Naive B cell (primary cell): ENCODE data around the gene CYTIP. TPM values are rescaled to one million over a fixed set of nuclear protein-coding genes. Genes with fewer than 3 reads are reported as not detected.
A peak's percentile ranks its signal among the peaks of the same experiment; 100 is the strongest.

Experiments used
- ATAC-seq, 2 donors: fragments of 150-1000 bp; cut with Tn5 transposase; 2 replicates each; pipeline ENCODE4 v1.10.0; 2021; ENCODE audit warnings: low read depth in 2 of 2, mild to moderate bottlenecking in 2 of 2, moderate library complexity in 2 of 2
- DNase-seq: peaks from one replicate; pipeline ENCODE4 v3.0.0; 2022
- H3K27ac Mint-ChIP-seq, 6 donors: one replicate each; pipeline ENCODE4 v1.8.0; 2020 to 2022; ENCODE audit warnings: mild to moderate bottlenecking in 6 of 6, mixed read lengths in 6 of 6, moderate library complexity in 5 of 6, inconsistent platforms in 2 of 6
- H3K27me3 Mint-ChIP-seq, 3 donors: one replicate each; pipeline ENCODE4 v1.8.0; 2021 to 2022; ENCODE audit warnings: mixed read lengths in 3 of 3, mild to moderate bottlenecking in 1 of 3
- H3K36me3 Mint-ChIP-seq, 2 donors: one replicate each; pipeline ENCODE4 v1.8.0; 2020 to 2022; ENCODE audit warnings: mixed read lengths in 2 of 2, inconsistent platforms in 1 of 2, mild to moderate bottlenecking in 1 of 2
- H3K4me1 Mint-ChIP-seq, 3 donors: one replicate each; pipeline ENCODE4 v1.8.0; 2020 to 2022; ENCODE audit warnings: mixed read lengths in 3 of 3, inconsistent platforms in 1 of 3, mild to moderate bottlenecking in 1 of 3, moderate library complexity in 1 of 3
- H3K4me3 Mint-ChIP-seq, 8 donors: one replicate each; pipeline ENCODE4 v1.8.0; 2020 to 2022; ENCODE audit warnings: mild to moderate bottlenecking in 8 of 8, mixed read lengths in 8 of 8, moderate library complexity in 8 of 8, inconsistent platforms in 2 of 8
- H3K9me3 Mint-ChIP-seq, 7 donors: one replicate each; pipeline ENCODE4 v1.8.0; 2020 to 2022; ENCODE audit warnings: mixed read lengths in 7 of 7, mild to moderate bottlenecking in 5 of 7, inconsistent platforms in 2 of 7, moderate library complexity in 1 of 7
- polyA plus RNA-seq, 6 donors: library from polyadenylated mRNA; unstranded; fragments of 300-500 nt; fragmentation: Illumina TruSeq; gene quantifications; one replicate each; pipeline ENCODE4 v1.2.3, GENCODE V29; 2021; ENCODE audit warnings: low read depth in 6 of 6

The CYTIP gene
- polyA plus RNA-seq, 6 donors from 2014 or later = 90.7 to 172 (median 121) TPM

GRCh38 chr2:157428500-157429175, 15.3 kb downstream of the CYTIP start:
- Mint-ChIP-seq H3K27me3 (no peaks in the 10 kb centered on the region), H3K9me3 (peaks cover 0 to 22% (median 9%) of the 10 kb centered on the region in 7 donors), H3K4me3 (peak overlapping the region in 3 of 8 donors; percentile 6 to 78 (median 26)), H3K27ac (peak overlapping the region in 5 of 6 donors; percentile 18 to 97 (median 73)), H3K36me3 (peaks cover 69 to 83% of the 10 kb centered on the region in 2 donors), H3K4me1 (peaks cover 37 to 60% (median 55%) of the 10 kb centered on the region in 3 donors)
- DNase-seq = no peak
- ATAC-seq = no peak

DNA sequence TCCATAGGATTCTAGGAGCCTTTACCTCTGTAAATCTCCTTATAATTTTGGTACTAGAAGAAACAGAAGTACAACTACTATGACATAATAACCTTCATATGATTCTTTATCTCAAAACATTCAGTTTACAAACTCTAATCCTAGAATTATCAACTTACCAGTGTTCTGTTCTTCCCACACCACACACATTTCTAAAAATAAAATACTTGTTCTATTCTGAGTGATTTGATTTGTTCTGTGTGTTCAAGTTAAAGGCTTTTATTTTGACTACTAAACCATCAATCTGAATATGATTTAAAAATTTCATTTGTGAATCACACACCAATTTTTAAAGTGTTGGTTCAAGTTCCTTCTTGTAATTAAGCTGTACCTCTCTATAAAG, 16.0 kb downstream of the CYTIP start:
- Mint-ChIP-seq H3K27me3 (no peaks in the 10 kb centered on the region), H3K27ac (peak overlapping the region in 4 of 6 donors; percentile 47 to 97 (median 80)), H3K4me3 (no peak overlapping the region), H3K36me3 (peaks cover 71 to 82% of the 10 kb centered on the region in 2 donors), H3K4me1 (peaks cover 31 to 52% (median 48%) of the 10 kb centered on the region in 3 donors), H3K9me3 (peaks cover 0 to 22% (median 12%) of the 10 kb centered on the region in 7 donors)
- no peak for DNase-seq
- no peak for ATAC-seq

- peaks cover 0 to 22% (median 14%) of the 10 kb centered on the region in 7 donors for H3K9me3 Mint-ChIP-seq
- ATAC-seq (peak; percentile 53 to 56), DNase-seq (no peak)
- H3K4me1 Mint-ChIP-seq = peaks cover 24 to 46% (median 41%) of the 10 kb centered on the region in 3 donors
- H3K4me3 Mint-ChIP-seq = peak overlapping the region in 3 of 8 donors; percentile 8 to 44 (median 16)
- H3K36me3 Mint-ChIP-seq = peaks cover 67 to 79% of the 10 kb centered on the region in 2 donors
- H3K27me3 Mint-ChIP-seq = no peaks in the 10 kb centered on the region
- peak overlapping the region; percentile 38 to 87 (median 78) for H3K27ac Mint-ChIP-seq
Observed at GRCh38 chr2:157427003-157427921, 16.6 kb downstream of the CYTIP start.

DNA sequence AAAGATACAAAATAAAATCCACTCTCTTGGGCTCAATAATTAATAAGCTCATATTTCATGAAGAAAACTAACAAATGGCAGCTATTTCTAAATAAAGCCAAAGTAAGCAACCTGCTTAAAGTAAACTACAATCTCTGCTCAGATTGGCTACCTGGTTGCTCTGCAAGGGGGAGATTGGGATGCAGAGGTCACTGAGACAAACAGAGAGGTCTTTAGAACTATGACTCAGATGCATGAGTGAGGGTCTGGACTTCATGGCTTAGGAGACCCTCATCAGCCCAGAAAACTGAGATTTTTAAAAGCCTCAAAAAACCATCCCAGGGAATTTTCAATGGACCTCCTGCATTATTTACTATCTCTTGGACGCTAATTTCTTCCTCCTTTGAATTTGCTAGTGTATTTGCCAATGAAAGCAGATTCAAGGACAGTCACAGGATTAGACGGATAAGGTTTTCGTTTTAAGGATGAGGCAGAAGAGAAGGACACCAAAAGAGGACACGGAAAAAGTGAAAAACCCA, 17.4 kb downstream of the CYTIP start:
- Mint-ChIP-seq H3K9me3 (peaks cover 0 to 22% (median 14%) of the 10 kb centered on the region in 7 donors), H3K36me3 (peaks cover 70 to 79% of the 10 kb centered on the region in 2 donors), H3K27me3 (no peaks in the 10 kb centered on the region), H3K4me3 (peak overlapping the region in 2 of 8 donors; percentile 8 to 16), H3K4me1 (peaks cover 24 to 46% (median 39%) of the 10 kb centered on the region in 3 donors), H3K27ac (peak overlapping the region in 5 of 6 donors; percentile 38 to 87 (median 83))
- no peak for DNase-seq
- ATAC-seq = no peak

DNA sequence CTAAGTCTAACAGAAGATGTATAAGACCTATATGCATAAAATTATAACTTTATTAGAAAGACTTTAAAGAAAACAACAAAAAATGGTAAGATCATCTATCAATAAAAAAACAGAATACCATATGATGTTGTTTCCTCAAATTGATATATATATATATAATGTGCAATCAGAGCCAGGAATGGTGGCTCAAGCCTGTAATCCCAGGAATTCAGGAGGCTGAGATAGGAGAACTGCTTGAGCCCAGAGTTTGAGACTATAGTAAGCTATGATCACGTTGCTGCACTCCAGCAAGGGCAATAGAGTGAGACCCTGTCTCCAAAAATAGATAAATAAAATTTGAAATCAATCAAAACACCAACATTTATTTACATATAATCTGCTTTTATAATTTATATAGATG, 19.5 kb downstream of the CYTIP start:
- DNase-seq (no peak), ATAC-seq (no peak)
- Mint-ChIP-seq H3K4me1 (peaks cover 39 to 62% (median 52%) of the 10 kb centered on the region in 3 donors), H3K27ac (peak overlapping the region in 2 of 6 donors; percentile 73 to 89), H3K4me3 (no peak overlapping the region), H3K27me3 (no peaks in the 10 kb centered on the region), H3K9me3 (peaks cover 0 to 22% (median 14%) of the 10 kb centered on the region in 7 donors), H3K36me3 (peaks cover 65 to 80% of the 10 kb centered on the region in 2 donors)

DNA sequence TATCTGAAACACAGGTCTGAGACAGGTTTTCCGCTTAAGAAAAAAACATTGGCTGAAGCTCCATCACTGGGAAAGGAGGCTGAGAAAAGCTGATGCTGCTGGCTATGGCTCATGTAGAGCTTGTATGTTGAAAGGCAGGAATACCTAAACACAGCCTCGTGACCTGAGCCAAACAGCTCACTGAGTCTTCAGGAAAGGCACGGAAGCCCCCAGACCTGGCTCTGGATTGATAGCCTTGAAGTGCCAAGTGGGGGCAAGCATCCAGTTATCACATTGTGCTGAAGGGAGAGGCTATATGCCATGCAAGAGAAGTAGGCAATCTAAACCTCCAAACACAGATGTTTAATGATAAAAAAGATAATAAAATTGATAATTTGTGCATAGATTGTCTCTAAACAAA, 21.9 kb downstream of the CYTIP start:
- Mint-ChIP-seq H3K36me3 (peaks cover 45 to 73% of the 10 kb centered on the region in 2 donors), H3K27me3 (no peaks in the 10 kb centered on the region), H3K27ac (peak overlapping the region in 5 of 6 donors; percentile 67 to 97 (median 86)), H3K4me3 (peak overlapping the region in 1 of 8 donors; percentile 52), H3K4me1 (peaks cover 36 to 60% (median 49%) of the 10 kb centered on the region in 3 donors), H3K9me3 (peaks cover 0 to 19% (median 14%) of the 10 kb centered on the region in 7 donors)
- DNase-seq (no peak), ATAC-seq (no peak)

GRCh38 chr2:157421331-157421944, 22.5 kb downstream of the CYTIP start:
- Mint-ChIP-seq H3K4me1 (peaks cover 37 to 59% (median 48%) of the 10 kb centered on the region in 3 donors), H3K9me3 (peaks cover 0 to 14% (median 9%) of the 10 kb centered on the region in 7 donors), H3K27me3 (no peaks in the 10 kb centered on the region), H3K27ac (peak overlapping the region; percentile 71 to 97 (median 87)), H3K36me3 (peaks cover 44 to 72% of the 10 kb centered on the region in 2 donors), H3K4me3 (peak overlapping the region in 4 of 8 donors; percentile 20 to 56 (median 40))
- DNase-seq (no peak), ATAC-seq (no peak)

- H3K9me3 Mint-ChIP-seq = peaks cover 0 to 10% (median 6%) of the 10 kb centered on the region in 7 donors
- peaks cover 38 to 58% (median 49%) of the 10 kb centered on the region in 3 donors for H3K4me1 Mint-ChIP-seq
- peak; percentile 67 for DNase-seq
- H3K27ac Mint-ChIP-seq = peak overlapping the region; percentile 71 to 97 (median 91)
- ATAC-seq = peak; percentile 70 to 71
- peaks cover 41 to 68% of the 10 kb centered on the region in 2 donors for H3K36me3 Mint-ChIP-seq
- H3K4me3 Mint-ChIP-seq = peak overlapping the region; percentile 16 to 84 (median 47)
- no peaks in the 10 kb centered on the region for H3K27me3 Mint-ChIP-seq
Observed at GRCh38 chr2:157420771-157421323, 23.0 kb downstream of the CYTIP start.

GRCh38 chr2:157419031-157419575, 24.8 kb downstream of the CYTIP start:
- H3K27me3 Mint-ChIP-seq = no peaks in the 10 kb centered on the region
- peak overlapping the region; percentile 5 to 77 (median 56) for H3K4me3 Mint-ChIP-seq
- peak overlapping the region; percentile 71 to 97 (median 88) for H3K27ac Mint-ChIP-seq
- peaks cover 0 to 6% (median 0%) of the 10 kb centered on the region in 7 donors for H3K9me3 Mint-ChIP-seq
- H3K4me1 Mint-ChIP-seq = peaks cover 48 to 74% (median 65%) of the 10 kb centered on the region in 3 donors
- peaks cover 52 to 59% of the 10 kb centered on the region in 2 donors for H3K36me3 Mint-ChIP-seq
- no peak for ATAC-seq
- no peak for DNase-seq

DNA sequence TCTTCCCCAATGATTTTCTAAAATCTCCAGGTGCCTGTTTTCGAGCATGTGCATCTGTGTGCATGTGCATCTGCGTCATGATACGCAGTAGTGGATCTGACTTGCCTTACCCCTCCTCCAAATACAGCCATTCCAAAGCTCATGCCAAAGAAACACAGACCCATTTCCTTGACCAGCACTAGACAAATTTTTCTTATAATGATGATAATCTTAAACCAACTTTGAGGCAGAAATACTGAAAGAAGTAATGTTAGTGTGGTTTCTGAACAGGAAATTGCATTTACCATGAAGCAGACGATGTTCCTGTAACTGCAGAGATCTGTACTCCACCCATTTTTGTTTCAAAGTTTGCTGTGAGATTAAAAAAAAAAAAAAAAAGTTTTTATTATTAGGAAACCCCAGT, 25.6 kb downstream of the CYTIP start:
- peaks cover 0 to 6% (median 0%) of the 10 kb centered on the region in 7 donors for H3K9me3 Mint-ChIP-seq
- DNase-seq (peak; percentile 71), ATAC-seq (peak; percentile 48 to 52)
- no peaks in the 10 kb centered on the region for H3K27me3 Mint-ChIP-seq
- peaks cover 51 to 56% of the 10 kb centered on the region in 2 donors for H3K36me3 Mint-ChIP-seq
- H3K4me1 Mint-ChIP-seq = peaks cover 57 to 83% (median 74%) of the 10 kb centered on the region in 3 donors
- peak overlapping the region; percentile 62 to 89 (median 77) for H3K4me3 Mint-ChIP-seq
- H3K27ac Mint-ChIP-seq = peak overlapping the region; percentile 95 to 99 (median 97)

DNA sequence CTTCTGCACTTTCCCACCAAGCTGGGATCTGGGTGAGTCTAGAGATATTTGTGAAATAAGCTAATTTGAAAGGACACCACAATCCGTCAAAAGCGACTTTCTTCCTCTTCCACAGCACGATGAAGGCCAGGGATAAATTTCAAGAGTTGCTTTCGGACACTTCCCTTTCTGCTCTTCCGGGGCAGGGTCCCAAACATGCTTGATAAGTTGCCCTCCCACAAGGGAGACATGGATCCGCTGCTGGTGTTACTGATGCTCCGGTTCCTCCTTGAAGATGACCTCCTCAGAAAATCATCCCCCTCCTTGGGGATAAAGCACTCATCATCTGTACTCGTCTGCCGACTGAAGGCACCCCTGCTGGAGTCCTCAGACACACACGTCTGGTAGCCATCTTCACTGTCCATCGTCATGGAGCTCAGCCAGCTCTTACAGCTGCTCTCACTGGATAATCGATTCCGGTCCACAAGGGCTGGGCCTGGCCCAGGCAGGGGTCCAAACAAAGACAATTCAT, 28.2 kb downstream of the CYTIP start:
- Mint-ChIP-seq H3K27ac (peak overlapping the region; percentile 83 to 97 (median 94)), H3K36me3 (peaks cover 34 to 35% of the 10 kb centered on the region in 2 donors), H3K4me1 (peaks cover 61 to 91% (median 76%) of the 10 kb centered on the region in 3 donors), H3K4me3 (peak overlapping the region in 5 of 8 donors; percentile 21 to 77 (median 44)), H3K9me3 (no peaks in the 10 kb centered on the region), H3K27me3 (no peaks in the 10 kb centered on the region)
- ATAC-seq (no peak), DNase-seq (no peak)

- peaks cover 26 to 27% of the 10 kb centered on the region in 2 donors for H3K36me3 Mint-ChIP-seq
Observed at GRCh38 chr2:157414050-157414449, 29.8 kb downstream of the CYTIP start.

More at GRCh38 chr2:157414050-157414449, 29.8 kb downstream of the CYTIP start:
- Mint-ChIP-seq H3K4me3 (peak overlapping the region in 6 of 8 donors; percentile 13 to 80 (median 58)), H3K4me1 (peaks cover 57 to 90% (median 75%) of the 10 kb centered on the region in 3 donors), H3K9me3 (no peaks in the 10 kb centered on the region), H3K27ac (peak overlapping the region; percentile 85 to 99 (median 97)), H3K27me3 (no peaks in the 10 kb centered on the region)
- no peak for ATAC-seq
- DNase-seq = no peak
